Motor neuron (in vitro differentiated cells): ENCODE results near the gene PLEKHG4B. TPM values are rescaled to one million over a fixed set of nuclear protein-coding genes. Genes with fewer than 3 reads are reported as not detected.
A peak's percentile ranks its signal among the peaks of the same experiment; 100 is the strongest.

Source experiments
- ATAC-seq, 8 experiments: fragments of 200-7000 bp; cut with Tn5 transposase; replicated peaks in 6 of 8; 2 replicates each; pipeline ENCODE4 v1.8.0; 2021; ENCODE audit warnings: mild to moderate bottlenecking in 8 of 8, moderate library complexity in 8 of 8
- H3K27ac ChIP-seq, 2 donors: fragments of 250-450 bp; sonication (Bioruptor Pico); 2 replicates each; pipeline ENCODE4 v1.9.0; 2021; ENCODE audit warnings: antibody characterized with exemption in 2 of 2, mild to moderate bottlenecking in 2 of 2, moderate library complexity in 1 of 2
- H3K4me1 ChIP-seq, 2 donors: fragments of 250-450 bp; sonication (Bioruptor Pico); replicated peaks in 1 of 2; 2 replicates each; pipeline ENCODE4 v1.6.1; 2021; ENCODE audit warnings: antibody characterized with exemption in 2 of 2, mild to moderate bottlenecking in 2 of 2, moderate library complexity in 1 of 2
- H3K4me3 ChIP-seq, 5 donors: fragments of 250-450 bp; sonication (Bioruptor Pico); 2 replicates each; pipeline ENCODE4 v1.9.0; 2021; ENCODE audit warnings: antibody characterized with exemption in 5 of 5, mild to moderate bottlenecking in 5 of 5, moderate library complexity in 4 of 5
- WGBS, 10 experiments: fragments of 450-650 bp; shearing (Covaris generic); methylation state at CpG; one replicate each; pipeline ENCODE4 v1.0.0; 2022; 5-methylcytosine and 5-hydroxymethylcytosine counted together
- in situ Hi-C, 9 experiments: fragments of 400-800 bp; cut with MboI; loops; one replicate each; pipeline ENCODE4 v1.15.0; 2021; ENCODE audit warnings: low sequenced_read_pairs in 9 of 9, low pct_unique_long_range_greater_than_20kb in 2 of 9; ENCODE audit not compliant: unreplicated experiment in 9 of 9
- total RNA-seq, 8 experiments: library from RNA; unstranded; fragments of 300-600 nt; gene quantifications; 2 replicates each; pipeline versions ENCODE4 v1.2.3 to v1.2.4, GENCODE V29; 2022

PLEKHG4B gene
- total RNA-seq, 8 experiments from 2014 or later = 0.09 to 7.3 (median 3.2) TPM

GRCh38 chr5:150746-151145 lies 58.8 kb downstream of the PLEKHG4B start:
- 17 to 100% (median 91%) methylated on average over 1 to 4 of the region's 4 CpGs; no CpG with 5 or more reads in 4 of the 10 experiments for WGBS, 10 experiments
- Histone ChIP-seq H3K4me1 (no peaks in the 10 kb centered on the region), H3K27ac (no peak overlapping the region), H3K4me3 (no peak overlapping the region)
- ATAC-seq = peak in 2 of 8 experiments; percentile 35 to 53
- in situ Hi-C loops = no loop called here

- no peak overlapping the region for H3K4me3 ChIP-seq
- H3K27ac ChIP-seq = no peak overlapping the region
- in situ Hi-C loops = no loop called here
- H3K4me1 ChIP-seq = no peaks in the 10 kb centered on the region
- 50 to 100% (median 95%) methylated on average over 2 to 6 of the region's 6 CpGs for WGBS, 10 experiments
- no peak for ATAC-seq
Measured at GRCh38 chr5:152077-152476, 60.1 kb downstream of the PLEKHG4B start.

GRCh38 chr5:153256-153655 lies 61.3 kb downstream of the PLEKHG4B start:
- in situ Hi-C loops = no loop called here
- WGBS, 10 experiments = 10 to 100% (median 89%) methylated on average over 2 to 7 of the region's 8 CpGs; no CpG with 5 or more reads in 2 of the 10 experiments
- ATAC-seq = no peak
- H3K27ac ChIP-seq = no peak overlapping the region
- H3K4me3 ChIP-seq = no peak overlapping the region
- no peaks in the 10 kb centered on the region for H3K4me1 ChIP-seq

- no peak overlapping the region for H3K27ac ChIP-seq
- H3K4me3 ChIP-seq = no peak overlapping the region
- 17 to 85% (median 70%) methylated on average over 1 to 10 of the region's 10 CpGs for WGBS, 10 experiments
- in situ Hi-C loops = no loop called here
- no peak for ATAC-seq
- H3K4me1 ChIP-seq = no peaks in the 10 kb centered on the region
Measured at GRCh38 chr5:154236-154635, 62.3 kb downstream of the PLEKHG4B start.

- H3K4me3 ChIP-seq = no peak overlapping the region
- ATAC-seq = no peak
- no peaks in the 10 kb centered on the region for H3K4me1 ChIP-seq
- H3K27ac ChIP-seq = no peak overlapping the region
- WGBS, 10 experiments = 68 to 96% (median 85%) methylated on average over 1 to 12 of the region's 18 CpGs; no CpG with 5 or more reads in 3 of the 10 experiments
- in situ Hi-C loops = no loop called here
Measured at GRCh38 chr5:154826-155225, 62.9 kb downstream of the PLEKHG4B start.

GRCh38 chr5:155651-156410 lies 63.9 kb downstream of the PLEKHG4B start:
- no peaks in the 10 kb centered on the region for H3K4me1 ChIP-seq
- H3K4me3 ChIP-seq = no peak overlapping the region
- no peak overlapping the region for H3K27ac ChIP-seq
- 74 to 100% (median 92%) methylated on average over 1 to 11 of the region's 23 CpGs; no CpG with 5 or more reads in 4 of the 10 experiments for WGBS, 10 experiments
- in situ Hi-C loops = no loop called here
- ATAC-seq = no peak

- Histone ChIP-seq H3K4me3 (no peak overlapping the region), H3K27ac (no peak overlapping the region), H3K4me1 (no peaks in the 10 kb centered on the region)
- in situ Hi-C loops = no loop called here
- WGBS, 10 experiments = 88 to 100% (median 100%) methylated on average over 1 to 6 of the region's 17 CpGs; no CpG with 5 or more reads in 6 of the 10 experiments
- ATAC-seq = no peak
Measured at GRCh38 chr5:156411-157072, 64.6 kb downstream of the PLEKHG4B start.

GRCh38 chr5:157126-157715 lies 65.3 kb downstream of the PLEKHG4B start:
- WGBS, 10 experiments = 43 to 98% (median 87%) methylated on average over 3 to 10 of the region's 12 CpGs; no CpG with 5 or more reads in 1 of the 10 experiments
- Histone ChIP-seq H3K4me3 (no peak overlapping the region), H3K27ac (no peak overlapping the region), H3K4me1 (no peaks in the 10 kb centered on the region)
- in situ Hi-C loops = no loop called here
- ATAC-seq = no peak

- WGBS, 10 experiments = 82 to 100% (median 87%) methylated on average over 2 of the region's 11 CpGs; no CpG with 5 or more reads in 6 of the 10 experiments
- in situ Hi-C loops = no loop called here
- no peaks in the 10 kb centered on the region for H3K4me1 ChIP-seq
Measured at GRCh38 chr5:157801-158200, 65.8 kb downstream of the PLEKHG4B start.

GRCh38 chr5:158807-159447 lies 67.0 kb downstream of the PLEKHG4B start:
- Histone ChIP-seq H3K27ac (no peak overlapping the region), H3K4me3 (no peak overlapping the region), H3K4me1 (no peaks in the 10 kb centered on the region)
- ATAC-seq = no peak
- WGBS, 10 experiments = 30 to 100% (median 94%) methylated on average over 1 to 7 of the region's 17 CpGs; no CpG with 5 or more reads in 2 of the 10 experiments
- in situ Hi-C loops = no loop called here

More at GRCh38 chr5:157801-158200, 65.8 kb downstream of the PLEKHG4B start:
- Histone ChIP-seq H3K27ac (no peak overlapping the region), H3K4me3 (no peak overlapping the region)
- ATAC-seq = no peak

GRCh38 chr5:159448-160172 lies 67.6 kb downstream of the PLEKHG4B start:
- in situ Hi-C loops = no loop called here
- H3K4me3 ChIP-seq = no peak overlapping the region
- WGBS, 10 experiments = 15 to 90% (median 87%) methylated on average over 2 to 14 of the region's 19 CpGs; no CpG with 5 or more reads in 3 of the 10 experiments
- H3K27ac ChIP-seq = no peak overlapping the region
- H3K4me1 ChIP-seq = no peaks in the 10 kb centered on the region
- no peak for ATAC-seq

- in situ Hi-C loops = no loop called here
- WGBS, 10 experiments = 18 to 100% (median 94%) methylated on average over 1 to 14 of the region's 14 CpGs; no CpG with 5 or more reads in 1 of the 10 experiments
- Histone ChIP-seq H3K4me1 (no peaks in the 10 kb centered on the region), H3K4me3 (no peak overlapping the region), H3K27ac (no peak overlapping the region)
- ATAC-seq = peak in 1 of 8 experiments; percentile 85
Measured at GRCh38 chr5:160173-160510, 68.2 kb downstream of the PLEKHG4B start.
